CD4-positive, alpha-beta T cell treated with Interleukin-1 beta for 1 hour (primary cell): ENCODE measurements around the gene GADD45G.

Experiments
- DNase-seq, 2 donors: peaks; one replicate each; pipeline ENCODE4 v3.0.0-alpha.2; 2020 to 2022

GADD45G gene

GRCh38 chr9:89604729-89605464, at the start of gene GADD45G:
GADD45G (plus strand) TSS chr9:89605012; CDS start chr9:89605122, 110 bp downstream.
- DNase-seq = peak; percentile 88

GRCh38 chr9:89555036-89555415, 49.8 kb upstream of the GADD45G start:
- no peak for DNase-seq

GRCh38 chr9:89555451-89556375, 49.1 kb upstream of the GADD45G start:
- DNase-seq = no peak

GRCh38 chr9:89558196-89558899, 46.5 kb upstream of the GADD45G start:
- no peak for DNase-seq

- DNase-seq = no peak
Observed at GRCh38 chr9:89558948-89559347, 45.9 kb upstream of the GADD45G start.

GRCh38 chr9:89562186-89562814, 42.5 kb upstream of the GADD45G start:
- no peak for DNase-seq

- no peak for DNase-seq
Observed at GRCh38 chr9:89563571-89564345, 41.1 kb upstream of the GADD45G start.

- peak in 1 of 2 donors; percentile 11 for DNase-seq
Observed at GRCh38 chr9:89564346-89564878, 40.4 kb upstream of the GADD45G start.

- no peak for DNase-seq
Observed at GRCh38 chr9:89567649-89568048, 37.2 kb upstream of the GADD45G start.

- DNase-seq = no peak
Observed at GRCh38 chr9:89574309-89574708, 30.5 kb upstream of the GADD45G start.

GRCh38 chr9:89576404-89576839, 28.4 kb upstream of the GADD45G start:
- peak in 1 of 2 donors; percentile 52 for DNase-seq

GRCh38 chr9:89577363-89577762, 27.4 kb upstream of the GADD45G start:
- no peak for DNase-seq

GRCh38 chr9:89579741-89580385, 24.9 kb upstream of the GADD45G start:
- peak in 1 of 2 donors; percentile 43 for DNase-seq

- no peak for DNase-seq
Observed at GRCh38 chr9:89586311-89586710, 18.5 kb upstream of the GADD45G start.

- no peak for DNase-seq
Observed at GRCh38 chr9:89588271-89588879, 16.4 kb upstream of the GADD45G start.

- DNase-seq = no peak
Observed at GRCh38 chr9:89590415-89590814, 14.4 kb upstream of the GADD45G start.

- no peak for DNase-seq
Observed at GRCh38 chr9:89591274-89592212, 13.3 kb upstream of the GADD45G start.

- DNase-seq = no peak
Observed at GRCh38 chr9:89592213-89592815, 12.5 kb upstream of the GADD45G start.
